HG03521 (cell line): ENCODE data around the gene JARID2.

ENCODE experiments used
- ATAC-seq: cut with Tn5 transposase; IDR thresholded peaks from one replicate; pipeline ENCODE4 v1.9.1; 2021; ENCODE audit warnings: mild to moderate bottlenecking, moderate library complexity; ENCODE audit not compliant: unreplicated experiment

Gene JARID2

GRCh38 chr6:15330174-15330944 lies 84.5 kb downstream of the JARID2 start:
- ATAC-seq: no peak

GRCh38 chr6:15331143-15331542 lies 85.3 kb downstream of the JARID2 start:
- ATAC-seq: no peak

- no peak for ATAC-seq
These were observed 85.9 kb downstream of the JARID2 start for GRCh38 chr6:15331629-15332251.

GRCh38 chr6:15332446-15332845 lies 86.6 kb downstream of the JARID2 start:
- no peak for ATAC-seq

- no peak for ATAC-seq
These were observed 89.5 kb downstream of the JARID2 start for GRCh38 chr6:15335385-15335784.

GRCh38 chr6:15335916-15336315 lies 90.0 kb downstream of the JARID2 start:
- no peak for ATAC-seq

- no peak for ATAC-seq
These were observed 91.2 kb downstream of the JARID2 start for GRCh38 chr6:15336900-15337560.

GRCh38 chr6:15337582-15337981 lies 91.7 kb downstream of the JARID2 start:
- ATAC-seq: no peak

- ATAC-seq: no peak
These were observed 92.6 kb downstream of the JARID2 start for GRCh38 chr6:15338476-15338875.

GRCh38 chr6:15339081-15339480 lies 93.2 kb downstream of the JARID2 start:
- no peak for ATAC-seq

- no peak for ATAC-seq
These were observed 94.3 kb downstream of the JARID2 start for GRCh38 chr6:15340105-15340601.

GRCh38 chr6:15340775-15341174 lies 94.9 kb downstream of the JARID2 start:
- ATAC-seq: no peak

GRCh38 chr6:15341311-15342001 lies 95.6 kb downstream of the JARID2 start:
- ATAC-seq: no peak

GRCh38 chr6:15342114-15342513 lies 96.2 kb downstream of the JARID2 start:
- ATAC-seq: no peak

GRCh38 chr6:15343490-15344191 lies 97.8 kb downstream of the JARID2 start:
- no peak for ATAC-seq

- ATAC-seq: no peak
These were observed 98.3 kb downstream of the JARID2 start for GRCh38 chr6:15344192-15344519.

GRCh38 chr6:15344831-15345230 lies 99.0 kb downstream of the JARID2 start:
- no peak for ATAC-seq

- no peak for ATAC-seq
These were observed 100.4 kb downstream of the JARID2 start for GRCh38 chr6:15346315-15346714.

GRCh38 chr6:15348528-15348927 lies 102.7 kb downstream of the JARID2 start:
- no peak for ATAC-seq

GRCh38 chr6:15349379-15349778 lies 103.5 kb downstream of the JARID2 start:
- no peak for ATAC-seq
